MM.1S (cell line): ENCODE results near the gene FZR1.
"Not testable (repeated sequence)": the region's sequence is repeated elsewhere in the genome, so short reads cannot be mapped to it uniquely, and the experiment has no call there.

ENCODE experiments used
- DNase-seq: peaks from one replicate; pipeline ENCODE4 v3.0.0-alpha.2; 2015
- H2AFZ ChIP-seq: fragments of 300-600 bp; sonication (generic); 2 replicates; pipeline ENCODE4 v1.6.0; 2016; ENCODE audit warnings: antibody characterized with exemption, low read length
- H3F3A ChIP-seq: fragments of 300-600 bp; sonication (generic); 2 replicates; pipeline ENCODE4 v1.6.1; 2016; ENCODE audit warnings: mild to moderate bottlenecking, antibody characterized with exemption, low read length, moderate library complexity, mixed read lengths; ENCODE audit not compliant: insufficient read depth
- H3K27ac ChIP-seq: fragments of 300-600 bp; sonication (generic); 2 replicates; pipeline ENCODE4 v1.5.1; 2016; ENCODE audit warnings: mild to moderate bottlenecking, low read length
- H3K27me3 ChIP-seq: fragments of 300-600 bp; sonication (generic); replicated peaks from 2 replicates; pipeline ENCODE4 v1.6.0; 2016; ENCODE audit warnings: low read length; ENCODE audit not compliant: insufficient read depth
- H3K36me3 ChIP-seq: fragments of 300-600 bp; sonication (generic); replicated peaks from 2 replicates; pipeline ENCODE4 v1.6.1; 2016; ENCODE audit warnings: mild to moderate bottlenecking, low read length, mixed read lengths; ENCODE audit not compliant: insufficient read depth
- H3K4me1 ChIP-seq: fragments of 300-600 bp; sonication (generic); 2 replicates; pipeline ENCODE4 v1.6.1; 2016; ENCODE audit warnings: low read length, mixed read lengths
- H3K4me2 ChIP-seq: fragments of 300-600 bp; sonication (generic); 2 replicates; pipeline ENCODE4 v1.6.0; 2016; ENCODE audit warnings: low read depth, low read length
- H3K4me3 ChIP-seq: fragments of 300-600 bp; sonication (generic); 2 replicates; pipeline ENCODE4 v1.5.1; 2016; ENCODE audit warnings: low read length, mixed read lengths
- H3K79me2 ChIP-seq: fragments of 300-600 bp; sonication (generic); 2 replicates; pipeline ENCODE4 v1.6.1; 2016; ENCODE audit warnings: mixed run types, low read length, mixed read lengths
- H3K9ac ChIP-seq: fragments of 300-600 bp; sonication (generic); 2 replicates; pipeline ENCODE4 v1.6.1; 2016; ENCODE audit warnings: low read length, mixed read lengths
- H3K9me2 ChIP-seq: fragments of 300-600 bp; sonication (generic); replicated peaks from 2 replicates; pipeline ENCODE4 v1.6.1; 2016; ENCODE audit warnings: mild to moderate bottlenecking, low read length, mixed read lengths; ENCODE audit not compliant: insufficient read depth
- H3K9me3 ChIP-seq: fragments of 300-600 bp; sonication (generic); replicated peaks from 2 replicates; pipeline ENCODE4 v1.6.1; 2016; ENCODE audit warnings: mild to moderate bottlenecking, low read length, mixed read lengths; ENCODE audit not compliant: insufficient read depth
- H4K20me1 ChIP-seq: fragments of 300-600 bp; sonication (generic); 2 replicates; pipeline ENCODE4 v1.6.1; 2016; ENCODE audit warnings: mild to moderate bottlenecking, low read length, moderate library complexity, mixed read lengths; ENCODE audit not compliant: insufficient read depth
- EZH2 ChIP-seq: fragments of 300-600 bp; sonication (generic); optimal IDR thresholded peaks from 2 replicates; pipeline ENCODE3; 2017; ENCODE audit warnings: low read depth, mild to moderate bottlenecking, antibody characterized with exemption, low read length, mixed read lengths
- EZH2phosphoT487 ChIP-seq: fragments of 300-600 bp; sonication (generic); IDR thresholded peaks from 2 replicates; pipeline ENCODE4 v1.6.1; 2018; ENCODE audit warnings: antibody characterized with exemption, low read length
- TF ChIP-seq, protein P1 (sequence below): fragments of 300-600 bp; sonication (generic); IDR thresholded peaks from 2 replicates; pipeline ENCODE4 v1.5.1; 2016; ENCODE audit warnings: antibody characterized with exemption, low read length, mixed read lengths

The FZR1 gene

DNA sequence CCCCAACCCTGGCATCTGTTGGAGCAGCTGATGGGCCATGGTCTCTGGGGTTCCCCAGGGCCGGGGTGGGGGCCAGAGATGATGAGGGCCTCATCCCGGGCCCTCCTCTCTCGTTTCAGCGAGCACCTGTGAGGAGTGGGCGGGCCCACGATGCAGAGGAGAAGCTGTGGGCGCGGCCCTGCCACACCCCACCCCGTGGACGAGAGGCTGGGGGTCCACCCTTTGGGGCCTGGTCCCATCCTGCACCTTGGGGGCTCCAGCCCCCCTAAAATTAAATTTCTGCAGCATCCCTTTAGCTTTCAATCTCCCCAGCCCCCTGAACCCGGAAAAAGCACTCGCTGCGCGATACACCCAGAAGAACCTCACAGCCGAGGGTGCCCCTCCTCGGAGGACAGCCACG is 72.3 kb downstream of the FZR1 start:
- Histone ChIP-seq H3K4me3 (no peak overlapping the region), H3K9ac (no peak overlapping the region), H3K27ac (no peak overlapping the region)

GRCh38 chr19:3580156-3580934 is 74.2 kb downstream of the FZR1 start:
- no peak overlapping the region for H2AFZ ChIP-seq
- no peaks in the 10 kb centered on the region for H3K9me3 ChIP-seq
- no peak overlapping the region for H3K9ac ChIP-seq
- no peaks in the 10 kb centered on the region for H3K4me1 ChIP-seq
- H3K9me2 ChIP-seq = no peaks in the 10 kb centered on the region
- H4K20me1 ChIP-seq = no peaks in the 10 kb centered on the region
- no peak overlapping the region for H3K4me2 ChIP-seq
- DNase-seq = no peak
- no peaks in the 10 kb centered on the region for H3K79me2 ChIP-seq
- H3K27me3 ChIP-seq = peaks cover 18% of the 10 kb centered on the region; the same call in 1 of the 2 replicates
- H3K36me3 ChIP-seq = no peaks in the 10 kb centered on the region
- 0 out of 2 replicates have a peak, but pooled peaks cover under 1% of the 10 kb centered on the region for H3F3A ChIP-seq
- no peak overlapping the region for H3K4me3 ChIP-seq
- H3K27ac ChIP-seq = no peak overlapping the region
- no peak for TF ChIP-seq EZH2
- TF ChIP-seq EZH2phosphoT487 = no peak
- TF ChIP-seq, protein P1, sequence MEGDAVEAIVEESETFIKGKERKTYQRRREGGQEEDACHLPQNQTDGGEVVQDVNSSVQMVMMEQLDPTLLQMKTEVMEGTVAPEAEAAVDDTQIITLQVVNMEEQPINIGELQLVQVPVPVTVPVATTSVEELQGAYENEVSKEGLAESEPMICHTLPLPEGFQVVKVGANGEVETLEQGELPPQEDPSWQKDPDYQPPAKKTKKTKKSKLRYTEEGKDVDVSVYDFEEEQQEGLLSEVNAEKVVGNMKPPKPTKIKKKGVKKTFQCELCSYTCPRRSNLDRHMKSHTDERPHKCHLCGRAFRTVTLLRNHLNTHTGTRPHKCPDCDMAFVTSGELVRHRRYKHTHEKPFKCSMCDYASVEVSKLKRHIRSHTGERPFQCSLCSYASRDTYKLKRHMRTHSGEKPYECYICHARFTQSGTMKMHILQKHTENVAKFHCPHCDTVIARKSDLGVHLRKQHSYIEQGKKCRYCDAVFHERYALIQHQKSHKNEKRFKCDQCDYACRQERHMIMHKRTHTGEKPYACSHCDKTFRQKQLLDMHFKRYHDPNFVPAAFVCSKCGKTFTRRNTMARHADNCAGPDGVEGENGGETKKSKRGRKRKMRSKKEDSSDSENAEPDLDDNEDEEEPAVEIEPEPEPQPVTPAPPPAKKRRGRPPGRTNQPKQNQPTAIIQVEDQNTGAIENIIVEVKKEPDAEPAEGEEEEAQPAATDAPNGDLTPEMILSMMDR = no peak

More for the DNA sequence above, 72.3 kb downstream of the FZR1 start:
- no peak for DNase-seq
- no peaks in the 10 kb centered on the region for H4K20me1 ChIP-seq
- no peaks in the 10 kb centered on the region for H3K9me3 ChIP-seq
- 0 out of 2 replicates have a peak, but pooled peaks cover 9% of the 10 kb centered on the region for H3F3A ChIP-seq
- peaks cover 4% of the 10 kb centered on the region; the same call in 1 of the 2 replicates for H3K27me3 ChIP-seq
- H3K9me2 ChIP-seq = no peaks in the 10 kb centered on the region
- TF ChIP-seq, protein P1 = no peak
- no peak for TF ChIP-seq EZH2
- TF ChIP-seq EZH2phosphoT487 = no peak
- no peaks in the 10 kb centered on the region for H3K36me3 ChIP-seq
- H3K79me2 ChIP-seq = peaks cover 1% of the 10 kb centered on the region
- no peak overlapping the region for H2AFZ ChIP-seq
- no peaks in the 10 kb centered on the region for H3K4me1 ChIP-seq
- no peak overlapping the region for H3K4me2 ChIP-seq

- not testable (repeated sequence) for H3K9ac ChIP-seq, H2AFZ ChIP-seq, H3K9me2 ChIP-seq, H3F3A ChIP-seq, H3K4me3 ChIP-seq, H3K9me3 ChIP-seq, H3K36me3 ChIP-seq, H3K79me2 ChIP-seq, H4K20me1 ChIP-seq, H3K4me1 ChIP-seq, DNase-seq, H3K4me2 ChIP-seq, H3K27ac ChIP-seq
- H3K27me3 ChIP-seq = peaks cover 30% of the 10 kb centered on the region
Observed at GRCh38 chr19:3581792-3582191, 75.7 kb downstream of the FZR1 start.

- H3F3A ChIP-seq, H3K27ac ChIP-seq, H3K9me2 ChIP-seq, H2AFZ ChIP-seq, H3K9ac ChIP-seq, H3K4me3 ChIP-seq, H3K4me1 ChIP-seq, DNase-seq, H3K4me2 ChIP-seq, H3K36me3 ChIP-seq, H4K20me1 ChIP-seq, H3K9me3 ChIP-seq, H3K79me2 ChIP-seq: not testable (repeated sequence)
- peaks cover 49% of the 10 kb centered on the region for H3K27me3 ChIP-seq
Observed at GRCh38 chr19:3584036-3584802, 78.1 kb downstream of the FZR1 start.
